ENCODE data around the gene PTHLH. TPM values are rescaled to one million over a fixed set of nuclear protein-coding genes. Genes with fewer than 3 reads are reported as not detected.

The PTHLH gene
- total RNA-seq, 5 donors from 2014 or later (not counting 1 experiment from before 2014, with no cell fraction given) = not detected

- Histone ChIP-seq H3K9me3 (no peaks in the 10 kb centered on the region), H3K27me3 (replicated peaks in 1 of 2; ENCODE audit: control insufficient read depth in 2 of 2, extremely low read depth in 1 of 2, insufficient read depth in 2 of 2, low read length in 1 of 2) (peaks cover 24 to 32% of the 10 kb centered on the region in 2 experiments), H3K27ac (ENCODE audit: low read length) (no peak overlapping the region), H3K4me3 (ENCODE audit: control insufficient read depth in 1 of 2, extremely low read depth in 1 of 2, low read length in 1 of 2) (no peak overlapping the region), H3K4me1 (ENCODE audit: control insufficient read depth in 1 of 2, extremely low read depth in 1 of 2, insufficient read depth in 2 of 2, low read length in 2 of 2) (peaks cover 4 to 19% of the 10 kb centered on the region in 2 experiments), H3K36me3 (ENCODE audit: control insufficient read depth in 2 of 2, extremely low read depth in 1 of 2, insufficient read depth in 1 of 2, low read length in 1 of 2) (no peaks in the 10 kb centered on the region)
- H3K9me3 Mint-ChIP-seq = no peaks in the 10 kb centered on the region
- POLR2A ChIA-PET = interaction anchor here in 1 of 2 donors (0.5 kb wide), 1 partner anchor 13 kb away, joined by 9 read pairs; no protein-coding TSS in a partner anchor
- H3K4me3 Mint-ChIP-seq = no peak overlapping the region
- peaks cover 14 to 18% (median 18%) of the 10 kb centered on the region in 3 donors for H3K4me1 Mint-ChIP-seq
- WGBS (ENCODE audit: insufficient coverage) = 60% methylated on average over 1 of the region's 2 CpGs
- no peak overlapping the region for H3K27ac Mint-ChIP-seq
- CTCF ChIA-PET = no interaction called here
- H3K36me3 Mint-ChIP-seq = peaks cover 3% of the 10 kb centered on the region
- H3K27me3 Mint-ChIP-seq = peaks cover 62 to 67% of the 10 kb centered on the region in 2 donors
- DNase-seq (no peak), ATAC-seq (replicated peaks in 1 of 4) (no peak)
These were observed 6.6 kb downstream of the PTHLH start for GRCh38 chr12:27965966-27966365.

GRCh38 chr12:27965411-27965810, 7.1 kb downstream of the PTHLH start:
- no peak overlapping the region for H3K27ac Mint-ChIP-seq
- Histone ChIP-seq H3K27ac (ENCODE audit: low read length) (no peak overlapping the region), H3K36me3 (ENCODE audit: control insufficient read depth in 2 of 2, extremely low read depth in 1 of 2, insufficient read depth in 1 of 2, low read length in 1 of 2) (no peaks in the 10 kb centered on the region), H3K4me1 (ENCODE audit: control insufficient read depth in 1 of 2, extremely low read depth in 1 of 2, insufficient read depth in 2 of 2, low read length in 2 of 2) (peaks cover 4 to 14% of the 10 kb centered on the region in 2 experiments), H3K4me3 (ENCODE audit: control insufficient read depth in 1 of 2, extremely low read depth in 1 of 2, low read length in 1 of 2) (no peak overlapping the region), H3K9me3 (no peaks in the 10 kb centered on the region), H3K27me3 (replicated peaks in 1 of 2; ENCODE audit: control insufficient read depth in 2 of 2, extremely low read depth in 1 of 2, insufficient read depth in 2 of 2, low read length in 1 of 2) (peaks cover 22 to 27% of the 10 kb centered on the region in 2 experiments)
- H3K27me3 Mint-ChIP-seq = peaks cover 61 to 63% of the 10 kb centered on the region in 2 donors
- peaks cover 14 to 15% (median 15%) of the 10 kb centered on the region in 3 donors for H3K4me1 Mint-ChIP-seq
- ChIA-PET POLR2A (interaction anchor here in 1 of 2 donors (0.5 kb wide), 1 partner anchor 14 kb away, joined by 9 read pairs; no protein-coding TSS in a partner anchor), CTCF (no interaction called here)
- ATAC-seq (replicated peaks in 1 of 4) (no peak), DNase-seq (no peak)
- H3K4me3 Mint-ChIP-seq = no peak overlapping the region
- H3K9me3 Mint-ChIP-seq = no peaks in the 10 kb centered on the region
- no CpG with 5 or more reads among the region's 1 CpG for WGBS (ENCODE audit: insufficient coverage)
- peaks cover 3% of the 10 kb centered on the region for H3K36me3 Mint-ChIP-seq

- ChIA-PET POLR2A (no interaction called here), CTCF (no interaction called here)
- Mint-ChIP-seq H3K27ac (no peak overlapping the region), H3K4me3 (no peak overlapping the region), H3K4me1 (peaks cover 5 to 7% (median 7%) of the 10 kb centered on the region in 3 donors), H3K9me3 (no peaks in the 10 kb centered on the region), H3K36me3 (peaks cover 3% of the 10 kb centered on the region), H3K27me3 (peaks cover 62 to 63% of the 10 kb centered on the region in 2 donors)
- Histone ChIP-seq H3K4me3 (ENCODE audit: control insufficient read depth in 1 of 2, extremely low read depth in 1 of 2, low read length in 1 of 2) (no peak overlapping the region), H3K9me3 (no peaks in the 10 kb centered on the region), H3K4me1 (ENCODE audit: control insufficient read depth in 1 of 2, extremely low read depth in 1 of 2, insufficient read depth in 2 of 2, low read length in 2 of 2) (peaks cover 4% of the 10 kb centered on the region in 2 experiments), H3K27me3 (replicated peaks in 1 of 2; ENCODE audit: control insufficient read depth in 2 of 2, extremely low read depth in 1 of 2, insufficient read depth in 2 of 2, low read length in 1 of 2) (peaks cover 15 to 22% of the 10 kb centered on the region in 2 experiments), H3K36me3 (ENCODE audit: control insufficient read depth in 2 of 2, extremely low read depth in 1 of 2, insufficient read depth in 1 of 2, low read length in 1 of 2) (no peaks in the 10 kb centered on the region), H3K27ac (ENCODE audit: low read length) (no peak overlapping the region)
- ATAC-seq (replicated peaks in 1 of 4) (no peak), DNase-seq (no peak)
- WGBS (ENCODE audit: insufficient coverage) = 63% methylated on average over 1 of the region's 4 CpGs
These were observed 8.4 kb downstream of the PTHLH start for GRCh38 chr12:27964123-27964522.

DNA sequence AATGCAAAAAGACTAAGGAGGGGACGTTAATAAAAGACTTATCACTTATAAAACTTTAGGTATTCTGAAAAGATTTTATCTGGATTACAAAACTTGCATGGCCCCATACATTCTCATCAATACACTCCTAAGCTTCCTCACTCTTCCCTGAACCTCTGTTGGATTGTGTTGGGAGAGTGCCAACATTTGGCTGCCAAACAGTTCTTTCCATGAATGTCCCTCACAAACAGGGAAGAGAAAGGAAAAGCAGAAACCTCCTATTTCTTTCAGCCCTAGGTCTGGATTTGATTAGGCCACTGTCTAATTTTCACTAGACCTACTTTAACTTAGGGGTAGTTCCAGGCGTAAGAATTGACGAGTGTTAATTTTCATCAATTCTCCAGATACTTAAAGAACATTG, 11.7 kb downstream of the PTHLH start:
- H3K27ac Mint-ChIP-seq = no peak overlapping the region
- Histone ChIP-seq H3K27me3 (replicated peaks in 1 of 2; ENCODE audit: control insufficient read depth in 2 of 2, extremely low read depth in 1 of 2, insufficient read depth in 2 of 2, low read length in 1 of 2) (peaks cover 3 to 10% of the 10 kb centered on the region in 2 experiments), H3K27ac (ENCODE audit: low read length) (no peak overlapping the region), H3K9me3 (no peaks in the 10 kb centered on the region), H3K4me3 (ENCODE audit: control insufficient read depth in 1 of 2, extremely low read depth in 1 of 2, low read length in 1 of 2) (no peak overlapping the region), H3K4me1 (ENCODE audit: control insufficient read depth in 1 of 2, extremely low read depth in 1 of 2, insufficient read depth in 2 of 2, low read length in 2 of 2) (no peaks in the 10 kb centered on the region), H3K36me3 (ENCODE audit: control insufficient read depth in 2 of 2, extremely low read depth in 1 of 2, insufficient read depth in 1 of 2, low read length in 1 of 2) (no peaks in the 10 kb centered on the region)
- DNase-seq (no peak), ATAC-seq (replicated peaks in 1 of 4) (no peak)
- H3K36me3 Mint-ChIP-seq = peaks cover 3% of the 10 kb centered on the region
- POLR2A ChIA-PET = no interaction called here
- no peaks in the 10 kb centered on the region for H3K9me3 Mint-ChIP-seq
- H3K4me1 Mint-ChIP-seq = no peaks in the 10 kb centered on the region
- peaks cover 35 to 57% of the 10 kb centered on the region in 2 donors for H3K27me3 Mint-ChIP-seq
- H3K4me3 Mint-ChIP-seq = no peak overlapping the region
- no CpG with 5 or more reads among the region's 3 CpGs for WGBS (ENCODE audit: insufficient coverage)
- CTCF ChIA-PET = interaction anchor here in 1 of 2 donors (0.6 kb wide), 1 partner anchor 82 kb away, joined by 5 read pairs; no protein-coding TSS in a partner anchor

- H3K9me3 Mint-ChIP-seq = no peaks in the 10 kb centered on the region
- WGBS (ENCODE audit: insufficient coverage) = no CpG with 5 or more reads among the region's 3 CpGs
These were observed 13.9 kb downstream of the PTHLH start for GRCh38 chr12:27958675-27959074.

GRCh38 chr12:27957366-27957765, 15.2 kb downstream of the PTHLH start:
- Mint-ChIP-seq H3K4me1 (no peaks in the 10 kb centered on the region), H3K27ac (no peak overlapping the region), H3K9me3 (no peaks in the 10 kb centered on the region), H3K27me3 (peaks cover 12 to 33% of the 10 kb centered on the region in 2 donors), H3K4me3 (no peak overlapping the region), H3K36me3 (no peaks in the 10 kb centered on the region)
- 70% methylated on average over 2 of the region's 3 CpGs for WGBS (ENCODE audit: insufficient coverage)
- DNase-seq = no peak
- peaks cover 0 to 3% of the 10 kb centered on the region in 2 experiments for H3K27me3 ChIP-seq (replicated peaks in 1 of 2; ENCODE audit: control insufficient read depth in 2 of 2, extremely low read depth in 1 of 2, insufficient read depth in 2 of 2, low read length in 1 of 2)
- no peaks in the 10 kb centered on the region for H3K4me1 ChIP-seq (ENCODE audit: control insufficient read depth in 1 of 2, extremely low read depth in 1 of 2, insufficient read depth in 2 of 2, low read length in 2 of 2)
- H3K9me3 ChIP-seq = no peaks in the 10 kb centered on the region
- H3K27ac ChIP-seq (ENCODE audit: low read length) = no peak overlapping the region
- CTCF ChIA-PET = no interaction called here
- no peak for ATAC-seq (replicated peaks in 1 of 4)
- H3K4me3 ChIP-seq (ENCODE audit: control insufficient read depth in 1 of 2, extremely low read depth in 1 of 2, low read length in 1 of 2) = no peak overlapping the region
- POLR2A ChIA-PET = no interaction called here
- H3K36me3 ChIP-seq (ENCODE audit: control insufficient read depth in 2 of 2, extremely low read depth in 1 of 2, insufficient read depth in 1 of 2, low read length in 1 of 2) = no peaks in the 10 kb centered on the region

More at GRCh38 chr12:27958675-27959074, 13.9 kb downstream of the PTHLH start:
- H3K4me1 ChIP-seq (ENCODE audit: control insufficient read depth in 1 of 2, extremely low read depth in 1 of 2, insufficient read depth in 2 of 2, low read length in 2 of 2) = no peaks in the 10 kb centered on the region
- H3K4me3 ChIP-seq (ENCODE audit: control insufficient read depth in 1 of 2, extremely low read depth in 1 of 2, low read length in 1 of 2) = no peak overlapping the region
- DNase-seq (no peak), ATAC-seq (replicated peaks in 1 of 4) (no peak)
- Mint-ChIP-seq H3K27me3 (peaks cover 22 to 43% of the 10 kb centered on the region in 2 donors), H3K4me3 (no peak overlapping the region), H3K4me1 (no peaks in the 10 kb centered on the region), H3K27ac (no peak overlapping the region), H3K36me3 (peaks cover 3% of the 10 kb centered on the region)
- H3K36me3 ChIP-seq (ENCODE audit: control insufficient read depth in 2 of 2, extremely low read depth in 1 of 2, insufficient read depth in 1 of 2, low read length in 1 of 2) = no peaks in the 10 kb centered on the region
- H3K9me3 ChIP-seq = no peaks in the 10 kb centered on the region
- CTCF ChIA-PET = interaction anchor here in 1 of 2 donors (1.2 kb wide), 1 partner anchor 15 kb away, joined by 4 read pairs; no protein-coding TSS in a partner anchor
- no peak overlapping the region for H3K27ac ChIP-seq (ENCODE audit: low read length)
- H3K27me3 ChIP-seq (replicated peaks in 1 of 2; ENCODE audit: control insufficient read depth in 2 of 2, extremely low read depth in 1 of 2, insufficient read depth in 2 of 2, low read length in 1 of 2) = peaks cover 3 to 8% of the 10 kb centered on the region in 2 experiments
- POLR2A ChIA-PET = no interaction called here

Data from T-cell (primary cell).